Upper lobe of left lung (tissue), 4 donors: ENCODE measurements around the gene LCN9.

ENCODE experiments used
- EP300 ChIP-seq, 4 donors: sonication (generic); formaldehyde crosslinking; IDR thresholded peaks; one replicate each; pipeline ENCODE4 v1.5.1; 2017; ENCODE audit warnings: antibody characterized with exemption in 4 of 4, control low read depth in 2 of 4
- POLR2AphosphoS5 ChIP-seq, 2 donors: sonication (generic); formaldehyde crosslinking; IDR thresholded peaks; one replicate each; pipeline ENCODE4 v1.5.1; 2017; ENCODE audit warnings: antibody characterized with exemption in 2 of 2

DNA sequence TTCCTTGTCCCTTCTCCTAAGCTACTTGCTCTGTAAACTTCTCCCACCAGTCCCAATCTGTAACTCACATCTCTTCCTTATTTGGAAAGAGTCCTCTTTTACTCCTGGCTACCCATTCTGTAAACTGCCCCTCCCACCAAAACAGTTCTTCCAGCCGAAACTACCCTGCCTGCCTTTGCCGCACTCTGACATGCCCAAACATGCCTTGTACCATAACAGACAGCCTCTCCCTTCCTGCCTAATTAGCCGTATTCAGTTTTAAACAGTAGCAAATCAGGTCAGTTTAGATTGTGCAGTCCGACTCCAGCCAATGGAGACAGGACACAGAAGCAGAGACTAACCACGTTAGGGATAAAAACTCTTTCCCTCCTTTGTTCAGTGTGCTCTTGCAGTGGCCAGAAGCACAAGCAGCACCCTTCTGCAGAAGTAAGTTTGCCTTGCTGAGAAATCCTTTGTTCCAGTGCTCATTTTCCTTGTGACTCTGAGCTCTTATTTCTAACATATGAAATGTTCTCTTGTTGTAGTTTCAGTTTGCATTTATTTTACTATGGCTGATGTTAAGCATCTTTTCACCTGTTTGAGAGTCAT lies 18.4 kb upstream of the LCN9 start:
- TF ChIP-seq POLR2AphosphoS5 (IDR thresholded peaks at IDR 0.05), result no peak
- TF ChIP-seq EP300 (IDR thresholded peaks at IDR 0.05), result no peak
